ENCODE measurements around the gene TAC3. TPM values are rescaled to one million over a fixed set of nuclear protein-coding genes. Genes with fewer than 3 reads are reported as not detected.

TAC3 gene
- total and polyA plus RNA-seq, 2 of the 8 experiments (the other 6 are each of a cell fraction or from before 2014, with no cell fraction given) = 9.7 to 45.3 TPM

DNA sequence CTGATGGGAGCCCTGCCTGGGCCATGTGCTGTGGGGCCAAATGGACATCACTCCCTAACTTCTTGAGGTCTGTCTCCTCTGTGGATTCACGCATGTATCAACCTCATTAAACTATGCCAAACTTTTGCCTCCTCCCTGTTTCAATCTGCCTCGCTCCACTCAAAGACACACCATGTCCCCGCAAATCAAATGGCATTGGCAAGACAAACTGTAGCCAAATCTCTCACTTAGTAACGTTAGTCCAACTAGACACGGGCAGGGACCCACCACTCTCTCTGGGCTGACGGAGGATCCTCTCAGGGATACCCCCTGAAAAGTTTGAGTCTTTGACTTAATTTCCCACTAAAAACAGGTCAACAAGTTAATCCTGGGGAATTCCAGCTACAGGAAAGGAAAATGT, 18.0 kb downstream of the TAC3 start:
- Histone ChIP-seq H3K4me3 (ENCODE audit: extremely low read depth in 1 of 4, insufficient read depth in 2 of 4, low read depth in 3 of 4, low read length in 4 of 4) (no peak overlapping the region), H2BK5ac (ENCODE audit: low read depth, low read length) (no peak overlapping the region), H3K79me1 (ENCODE audit: low read depth, low read length) (peaks cover 7% of the 10 kb centered on the region), H2BK20ac (ENCODE audit: low read length) (no peak overlapping the region), H3K14ac (ENCODE audit: insufficient read length) (no peak overlapping the region), H3K9me3 (ENCODE audit: insufficient read depth in 2 of 2, low read depth in 1 of 2, low read length in 1 of 2) (no peaks in the 10 kb centered on the region), H3K4me1 (replicated peaks in 1 of 4; ENCODE audit: control insufficient read depth in 3 of 4, insufficient read depth in 4 of 4, low read length in 3 of 4) (no peaks in the 10 kb centered on the region), H3K18ac (ENCODE audit: extremely low read depth, low read length) (no peak overlapping the region), H2BK15ac (ENCODE audit: low read length) (no peak overlapping the region), H3K56ac (replicated peaks; ENCODE audit: insufficient read length, low read depth, low read length) (no peak overlapping the region), H3K9ac (replicated peaks in 1 of 4; ENCODE audit: extremely low read depth in 1 of 4, low read depth in 3 of 4, low read length in 3 of 4) (no peak overlapping the region), H4K5ac (ENCODE audit: insufficient read length, low read depth, low read length) (no peak overlapping the region), H4K91ac (replicated peaks; ENCODE audit: insufficient read length, low read length) (no peak overlapping the region), H4K20me1 (replicated peaks in 1 of 2; ENCODE audit: control insufficient read depth in 1 of 2, insufficient read depth in 2 of 2, low read length in 2 of 2) (peaks cover 3 to 15% of the 10 kb centered on the region in 2 experiments), H3K36me3 (ENCODE audit: control insufficient read depth in 2 of 4, insufficient read depth in 4 of 4, low read length in 3 of 4) (peaks cover 16 to 27% (median 21%) of the 10 kb centered on the region in 4 experiments), H3K23me2 (ENCODE audit: low read depth, low read length) (no peaks in the 10 kb centered on the region), H2AFZ (ENCODE audit: low read length) (no peak overlapping the region), H3K4ac (replicated peaks; ENCODE audit: insufficient read length, low read depth, low read length) (no peak overlapping the region), H3K27ac (ENCODE audit: low read depth, low read length) (no peak overlapping the region), H2AK5ac (ENCODE audit: low read depth, low read length) (no peak overlapping the region), H4K8ac (ENCODE audit: extremely low read depth, insufficient read depth, low read length) (no peak overlapping the region), H3K79me2 (ENCODE audit: control insufficient read depth in 1 of 2, insufficient read depth in 2 of 2, low read length in 2 of 2) (peaks cover 0 to 45% of the 10 kb centered on the region in 2 experiments; a peak in 2 of 4 replicates), H3K27me3 (replicated peaks in 1 of 4; ENCODE audit: control insufficient read depth in 3 of 4, extremely low read depth in 1 of 4, insufficient read depth in 3 of 4, low read length in 3 of 4) (no peaks in the 10 kb centered on the region), H3K23ac (ENCODE audit: insufficient read length) (no peak overlapping the region), H2BK120ac (replicated peaks; ENCODE audit: low read depth, low read length) (no peak overlapping the region), H3K4me2 (ENCODE audit: insufficient read depth in 1 of 2, low read depth in 2 of 2, low read length in 2 of 2) (no peak overlapping the region), H2BK12ac (ENCODE audit: low read depth, low read length) (no peak overlapping the region)
- no peak for TF ChIP-seq PHF8 (conservative IDR thresholded peaks at IDR 0.05; ENCODE audit: low read depth, low read length)
- TF ChIP-seq, protein P1, sequence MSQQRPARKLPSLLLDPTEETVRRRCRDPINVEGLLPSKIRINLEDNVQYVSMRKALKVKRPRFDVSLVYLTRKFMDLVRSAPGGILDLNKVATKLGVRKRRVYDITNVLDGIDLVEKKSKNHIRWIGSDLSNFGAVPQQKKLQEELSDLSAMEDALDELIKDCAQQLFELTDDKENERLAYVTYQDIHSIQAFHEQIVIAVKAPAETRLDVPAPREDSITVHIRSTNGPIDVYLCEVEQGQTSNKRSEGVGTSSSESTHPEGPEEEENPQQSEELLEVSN (IDR thresholded peaks at IDR 0.05) = no peak
- no peak for TF ChIP-seq TAF1 (IDR thresholded peaks at IDR 0.05; ENCODE audit: low read depth, low read length)
- TF ChIP-seq, protein P2, sequence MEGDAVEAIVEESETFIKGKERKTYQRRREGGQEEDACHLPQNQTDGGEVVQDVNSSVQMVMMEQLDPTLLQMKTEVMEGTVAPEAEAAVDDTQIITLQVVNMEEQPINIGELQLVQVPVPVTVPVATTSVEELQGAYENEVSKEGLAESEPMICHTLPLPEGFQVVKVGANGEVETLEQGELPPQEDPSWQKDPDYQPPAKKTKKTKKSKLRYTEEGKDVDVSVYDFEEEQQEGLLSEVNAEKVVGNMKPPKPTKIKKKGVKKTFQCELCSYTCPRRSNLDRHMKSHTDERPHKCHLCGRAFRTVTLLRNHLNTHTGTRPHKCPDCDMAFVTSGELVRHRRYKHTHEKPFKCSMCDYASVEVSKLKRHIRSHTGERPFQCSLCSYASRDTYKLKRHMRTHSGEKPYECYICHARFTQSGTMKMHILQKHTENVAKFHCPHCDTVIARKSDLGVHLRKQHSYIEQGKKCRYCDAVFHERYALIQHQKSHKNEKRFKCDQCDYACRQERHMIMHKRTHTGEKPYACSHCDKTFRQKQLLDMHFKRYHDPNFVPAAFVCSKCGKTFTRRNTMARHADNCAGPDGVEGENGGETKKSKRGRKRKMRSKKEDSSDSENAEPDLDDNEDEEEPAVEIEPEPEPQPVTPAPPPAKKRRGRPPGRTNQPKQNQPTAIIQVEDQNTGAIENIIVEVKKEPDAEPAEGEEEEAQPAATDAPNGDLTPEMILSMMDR (IDR thresholded peaks at IDR 0.05; ENCODE audit: control extremely low read depth in 1 of 3, insufficient read depth in 1 of 3, low read depth in 1 of 3, low read length in 3 of 3) = no peak
- TF ChIP-seq SIRT6 (IDR thresholded peaks at IDR 0.05; ENCODE audit: low read length) = no peak
- POLR2A ChIA-PET (ENCODE audit: partially characterized antibody) = interaction anchor here (2.1 kb wide), 1 partner anchor 10 kb away, joined by 8 read pairs; no protein-coding TSS in a partner anchor
- FAIRE-seq (no peak), DNase-seq (ENCODE audit: low read depth in 1 of 2, low spot score in 2 of 2) (no peak)
- CTCF ChIA-PET (ENCODE audit: partially characterized antibody) = interaction anchor here (0.9 to 10.6 kb wide), 9 partner anchors 10 to 362 kb away, joined by 3 to 187 read pairs (median 5); partner anchors contain the start of gene HSD17B6
- 91% methylated on average over 6 of the region's 6 CpGs; no CpG with 5 or more reads in 1 of the 2 experiments for WGBS, 2 experiments (ENCODE audit: extremely low coverage in 1 of 2, insufficient coverage in 1 of 2, insufficient read length in 1 of 2, insufficient replicate concordance in 2 of 2, low coverage in 1 of 2, low lambda C conversion rate in 2 of 2, missing lambda C conversion rate in 1 of 2)

Measured in H1 (cell line).